Fibroblast of gingiva (primary cell): Measurements from ENCODE around the gene TUBA3E.
"Not testable (repeated sequence)": the region's sequence is repeated elsewhere in the genome, so short reads cannot be mapped to it uniquely, and the experiment has no call there.

ENCODE experiments used
- DNase-seq: peaks from one replicate; pipeline ENCODE4 v3.0.0-alpha.2; 2011; ENCODE audit warnings: low read depth

The TUBA3E gene

GRCh38 chr2:130198343-130198742 lies at the start of gene TUBA3E:
TSS of gene TUBA3E (minus strand) at chr2:130198439. CDS start at chr2:130198360, 79 bp downstream.
- DNase-seq, result no peak

- DNase-seq, result no peak
Observed at GRCh38 chr2:130246430-130246829, 48.2 kb upstream of the TUBA3E start.

- no peak for DNase-seq
Observed at GRCh38 chr2:130245976-130246375, 47.7 kb upstream of the TUBA3E start.

- no peak for DNase-seq
Observed at GRCh38 chr2:130243359-130243758, 45.1 kb upstream of the TUBA3E start.

- no peak for DNase-seq
Observed at GRCh38 chr2:130241041-130241707, 42.9 kb upstream of the TUBA3E start.

GRCh38 chr2:130239581-130239980 lies 41.3 kb upstream of the TUBA3E start:
- not testable (repeated sequence) for DNase-seq

DNA sequence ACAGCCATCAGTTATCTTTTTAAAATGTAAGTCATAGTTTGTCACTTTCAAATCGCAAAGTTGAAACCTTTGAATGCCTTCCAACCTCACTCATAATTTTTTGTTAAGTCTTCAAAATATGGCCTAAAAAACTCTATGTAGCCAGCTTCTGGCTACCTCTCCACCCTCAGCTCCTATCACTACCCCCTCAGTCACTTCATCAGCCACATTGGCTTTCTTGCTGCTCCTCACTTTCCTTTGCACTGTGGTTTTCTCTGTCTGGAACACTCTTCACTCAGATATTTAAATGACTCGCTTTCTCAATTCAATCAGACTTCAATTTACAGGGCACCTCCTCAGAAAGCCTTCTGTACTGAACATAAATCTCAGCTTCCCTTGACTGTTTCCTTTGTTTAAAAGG lies 34.8 kb upstream of the TUBA3E start:
- not testable (repeated sequence) for DNase-seq

- no peak for DNase-seq
Observed at GRCh38 chr2:130231656-130232055, 33.4 kb upstream of the TUBA3E start.

DNA sequence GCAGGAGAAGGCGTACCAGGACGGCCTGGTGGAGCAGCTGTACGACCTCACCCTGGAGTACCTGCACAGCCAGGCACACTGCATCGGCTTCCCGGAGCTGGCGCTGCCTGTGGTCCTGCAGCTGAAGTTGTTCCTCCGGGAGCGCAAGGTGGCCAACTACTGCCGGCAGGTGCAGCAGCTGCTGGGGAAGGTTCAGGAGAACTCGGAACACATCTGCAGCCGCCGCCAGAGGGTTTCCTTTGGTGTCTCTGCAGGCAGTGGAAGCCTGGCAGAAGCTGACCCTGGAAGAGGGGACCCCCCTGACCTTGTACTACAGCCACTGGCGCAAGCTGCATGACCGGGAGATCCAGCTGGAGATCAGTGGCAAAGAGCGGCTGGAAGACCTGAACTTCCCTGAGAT lies 32.7 kb upstream of the TUBA3E start:
- DNase-seq, result not testable (repeated sequence)

DNA sequence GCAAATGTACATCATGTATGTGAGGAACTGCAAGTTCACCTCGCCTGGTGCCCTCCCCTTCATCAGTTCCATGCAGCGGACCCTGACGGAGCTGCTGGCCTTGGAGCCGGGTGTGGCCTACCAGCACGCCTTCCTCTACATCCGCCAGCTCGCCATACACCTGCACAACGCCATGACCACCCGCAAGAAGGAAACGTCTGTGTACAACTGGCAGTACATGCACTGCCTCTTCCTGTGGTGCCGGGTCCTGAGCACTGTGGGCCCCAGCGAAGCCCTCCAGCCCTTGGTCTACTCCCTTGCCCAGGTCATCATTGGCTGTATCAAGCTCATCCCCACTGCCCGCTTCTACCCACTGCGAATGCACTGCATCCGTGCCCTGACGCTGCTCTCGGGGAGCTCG lies 32.1 kb upstream of the TUBA3E start:
- not testable (repeated sequence) for DNase-seq

DNA sequence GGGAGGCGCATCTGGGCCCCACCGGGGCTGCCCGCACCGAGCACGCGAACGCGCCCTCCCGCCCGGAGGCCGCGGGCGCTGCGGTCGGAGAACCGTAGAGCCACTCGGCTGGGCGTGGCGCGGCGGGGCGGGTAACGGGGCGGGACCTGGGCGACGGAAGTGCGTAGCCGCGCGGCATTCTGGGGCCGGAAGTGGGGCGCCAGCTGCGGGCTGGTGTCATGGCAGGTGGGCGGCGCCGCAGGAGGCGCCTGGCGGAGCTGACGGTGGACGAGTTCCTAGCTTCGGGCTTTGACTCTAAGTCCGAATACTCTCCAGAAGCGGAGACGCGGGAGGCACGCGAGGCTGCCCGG lies 30.9 kb upstream of the TUBA3E start:
- peak; percentile 15 for DNase-seq

- DNase-seq, result not testable (repeated sequence)
Observed at GRCh38 chr2:130228467-130229160, 30.4 kb upstream of the TUBA3E start.

DNA sequence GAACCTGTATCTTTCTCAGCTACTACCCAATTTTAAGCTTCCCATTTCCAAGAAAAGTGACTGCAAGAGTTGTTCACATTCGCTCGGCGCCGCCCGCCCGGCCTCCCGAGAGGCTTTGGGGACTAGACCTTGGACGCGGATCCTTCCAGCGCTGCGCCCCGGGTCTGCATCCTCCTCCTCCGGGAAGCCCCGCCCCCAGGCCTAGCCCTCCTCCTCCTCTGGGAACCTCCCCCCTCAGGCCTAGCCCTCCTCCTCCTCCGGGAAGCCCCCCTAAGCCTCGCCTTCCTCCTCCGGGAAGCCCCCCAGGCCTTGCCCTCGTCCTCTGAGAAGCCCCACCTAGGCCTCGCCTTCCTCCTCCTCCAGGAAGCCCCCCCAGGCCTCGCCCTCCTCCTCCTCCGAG lies 29.8 kb upstream of the TUBA3E start:
- not testable (repeated sequence) for DNase-seq

DNA sequence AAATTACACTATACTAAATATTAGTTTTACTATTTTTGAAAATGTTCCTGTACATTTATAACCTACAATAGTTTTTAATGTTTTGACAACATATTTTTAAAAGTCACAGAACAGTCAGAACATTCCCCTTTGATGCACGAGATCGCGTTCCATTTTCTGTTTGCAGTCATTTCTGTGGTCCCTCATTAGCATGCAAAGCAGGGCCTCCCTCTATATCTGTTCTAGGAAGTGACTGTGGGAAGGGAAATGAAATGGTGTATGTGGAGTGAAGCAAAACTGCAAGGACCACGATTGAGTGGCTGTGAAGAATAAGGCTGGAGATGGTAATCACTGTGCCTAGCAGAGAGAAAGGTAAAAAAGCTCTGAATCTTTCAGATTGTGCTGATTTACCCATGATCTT lies 24.3 kb upstream of the TUBA3E start:
- DNase-seq, result not testable (repeated sequence)

DNA sequence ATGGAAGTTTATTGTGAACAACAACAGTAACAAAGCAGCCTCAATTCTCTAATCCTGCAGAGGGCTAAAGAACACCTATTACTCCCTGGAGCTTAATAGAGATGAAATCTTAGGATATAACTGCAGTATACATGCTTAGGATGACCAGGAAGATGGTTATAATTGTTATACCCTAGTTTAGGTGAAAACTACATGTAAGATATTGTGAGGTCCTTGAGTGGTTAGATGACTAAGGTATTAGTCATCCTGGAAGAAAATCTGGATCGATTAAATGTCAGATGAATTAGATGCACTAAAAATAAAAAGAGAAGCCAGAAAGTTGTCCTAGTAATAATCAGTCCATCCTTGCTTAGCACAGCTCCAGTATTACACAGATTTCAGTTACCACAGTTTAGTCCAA lies 22.3 kb upstream of the TUBA3E start:
- not testable (repeated sequence) for DNase-seq

DNA sequence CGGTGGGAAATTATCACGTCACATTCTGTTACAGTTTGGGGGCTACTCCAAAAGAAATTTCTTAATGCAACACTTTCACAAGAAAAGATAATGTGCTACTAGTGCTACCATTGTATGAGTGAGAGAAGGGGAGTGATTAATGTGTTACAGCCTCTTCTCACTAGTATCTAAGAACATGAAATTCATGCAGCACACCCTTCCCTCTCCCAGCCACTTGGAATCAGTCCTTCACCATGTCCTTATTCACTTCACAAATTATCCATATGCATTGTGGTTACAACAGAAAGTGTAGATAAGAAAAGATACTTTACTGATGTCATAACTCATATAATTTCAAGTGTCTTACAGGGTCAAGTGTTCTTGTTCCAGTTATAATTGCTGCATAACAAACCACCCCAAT lies 20.9 kb upstream of the TUBA3E start:
- not testable (repeated sequence) for DNase-seq

- DNase-seq, result not testable (repeated sequence)
Observed at GRCh38 chr2:130207051-130207450, 8.8 kb upstream of the TUBA3E start.

DNA sequence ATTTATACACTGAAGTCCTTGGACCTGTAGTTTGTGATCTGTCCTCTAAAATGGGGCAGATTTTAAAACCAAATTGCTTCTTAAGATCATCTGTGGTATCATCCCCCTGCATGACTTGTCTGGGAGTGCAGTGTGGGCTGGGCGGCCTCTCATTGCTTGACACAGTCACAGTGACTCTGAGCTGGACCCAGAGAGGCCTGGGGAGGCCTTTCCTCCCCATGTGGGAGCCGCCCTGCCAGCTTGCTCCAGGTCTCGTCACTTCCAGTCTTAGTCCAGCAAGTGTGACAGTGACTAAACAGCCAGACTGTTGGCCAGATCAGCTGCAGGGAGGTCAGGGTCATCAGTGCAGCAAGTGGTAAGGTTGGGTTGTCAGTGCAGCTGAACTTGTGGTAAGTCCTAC lies 4.9 kb upstream of the TUBA3E start:
- DNase-seq, result not testable (repeated sequence)

- not testable (repeated sequence) for DNase-seq
Observed at GRCh38 chr2:130202518-130202917, 4.3 kb upstream of the TUBA3E start.

GRCh38 chr2:130196052-130196451 lies 2.2 kb downstream of the TUBA3E start:
- not testable (repeated sequence) for DNase-seq

DNA sequence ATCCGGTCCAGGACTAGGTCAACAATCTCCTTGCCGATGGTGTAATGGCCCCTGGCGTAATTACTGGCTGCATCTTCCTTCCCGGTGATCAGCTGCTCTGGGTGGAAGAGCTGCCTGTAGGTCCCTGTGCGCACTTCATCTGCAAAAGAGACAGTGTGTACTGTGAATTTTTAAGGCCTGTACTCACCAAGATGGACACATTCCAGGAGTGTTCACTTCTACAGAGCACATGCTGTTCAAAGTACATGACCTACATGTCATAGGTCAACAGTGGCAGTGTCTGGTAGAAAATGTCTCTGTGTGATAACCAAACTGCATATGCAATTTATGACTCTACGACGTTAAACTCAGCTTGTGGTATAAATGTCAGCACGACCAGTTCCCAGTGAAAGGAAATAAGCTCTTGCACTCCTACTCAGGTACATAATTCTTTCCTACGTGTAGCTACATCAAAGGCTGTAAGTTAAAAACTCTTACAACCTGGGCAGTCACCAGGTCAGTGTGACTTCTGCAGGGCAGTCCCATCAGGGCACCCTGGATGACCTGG lies 3.1 kb downstream of the TUBA3E start:
- DNase-seq, result not testable (repeated sequence)

DNA sequence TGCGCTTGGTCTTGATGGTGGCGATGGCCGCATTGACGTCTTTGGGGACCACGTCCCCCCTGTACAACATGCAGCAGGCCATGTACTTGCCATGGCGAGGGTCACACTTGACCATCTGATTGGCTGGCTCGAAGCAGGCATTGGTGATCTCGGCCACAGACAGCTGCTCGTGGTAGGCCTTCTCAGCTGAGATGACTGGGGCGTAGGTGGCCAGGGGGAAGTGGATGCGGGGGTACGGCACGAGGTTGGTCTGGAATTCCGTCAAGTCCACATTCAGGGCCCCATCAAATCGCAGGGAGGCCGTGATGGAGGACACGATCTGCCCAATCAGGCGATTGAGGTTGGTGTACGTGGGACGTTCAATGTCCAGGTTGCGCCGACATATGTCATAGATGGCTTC lies 4.4 kb downstream of the TUBA3E start:
- not testable (repeated sequence) for DNase-seq

DNA sequence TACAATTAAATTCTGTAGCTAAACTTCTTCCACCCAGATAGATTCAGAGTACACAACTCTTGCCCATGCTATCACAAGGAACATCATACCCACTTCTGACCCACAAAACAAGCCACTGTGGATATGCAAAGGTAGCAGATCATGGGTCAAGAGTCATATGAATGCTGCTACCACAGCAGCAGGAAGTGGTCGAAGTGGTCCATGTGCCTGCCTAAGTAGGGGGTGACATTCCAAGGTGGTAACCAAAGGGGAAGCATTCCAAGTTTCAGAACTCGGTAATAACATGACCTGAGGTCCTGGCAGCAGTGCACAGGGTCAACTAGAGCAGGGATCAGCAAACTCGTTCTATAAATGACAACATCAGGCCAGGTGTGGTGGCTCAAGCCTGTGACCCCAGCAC lies 5.8 kb downstream of the TUBA3E start:
- DNase-seq, result not testable (repeated sequence)
